HuH-7 (cell line): ENCODE data around the gene TUBA4B.
"Not testable (repeated sequence)": the region's sequence is repeated elsewhere in the genome, so short reads cannot be mapped to it uniquely, and the experiment has no call there.

Experiments
- DNase-seq: peaks from one replicate; pipeline ENCODE4 v3.0.0; 2011; ENCODE audit warnings: low spot score

The TUBA4B gene

GRCh38 chr2:219291910-219292490 is 39.0 kb downstream of the TUBA4B start:
- DNase-seq, result no peak

DNA sequence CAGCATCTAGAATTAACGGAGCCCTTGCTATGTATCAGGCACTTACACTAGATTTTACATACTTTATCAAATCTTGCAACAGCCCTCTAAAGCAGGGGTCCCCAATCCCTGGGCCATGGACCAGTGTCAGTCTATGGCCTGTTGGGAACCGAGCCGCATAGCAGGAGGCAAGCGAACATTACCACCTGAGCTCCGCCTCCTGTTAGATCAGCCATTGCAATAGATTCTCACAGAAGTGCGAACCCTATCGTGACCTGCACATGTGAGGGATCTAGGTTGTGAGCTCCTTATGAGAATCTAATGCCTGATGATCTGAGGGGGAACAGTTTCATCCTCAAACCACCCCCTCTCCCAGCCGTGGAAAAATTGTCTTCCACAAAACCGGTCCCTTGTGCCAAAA is 39.6 kb downstream of the TUBA4B start:
- DNase-seq, result no peak

DNA sequence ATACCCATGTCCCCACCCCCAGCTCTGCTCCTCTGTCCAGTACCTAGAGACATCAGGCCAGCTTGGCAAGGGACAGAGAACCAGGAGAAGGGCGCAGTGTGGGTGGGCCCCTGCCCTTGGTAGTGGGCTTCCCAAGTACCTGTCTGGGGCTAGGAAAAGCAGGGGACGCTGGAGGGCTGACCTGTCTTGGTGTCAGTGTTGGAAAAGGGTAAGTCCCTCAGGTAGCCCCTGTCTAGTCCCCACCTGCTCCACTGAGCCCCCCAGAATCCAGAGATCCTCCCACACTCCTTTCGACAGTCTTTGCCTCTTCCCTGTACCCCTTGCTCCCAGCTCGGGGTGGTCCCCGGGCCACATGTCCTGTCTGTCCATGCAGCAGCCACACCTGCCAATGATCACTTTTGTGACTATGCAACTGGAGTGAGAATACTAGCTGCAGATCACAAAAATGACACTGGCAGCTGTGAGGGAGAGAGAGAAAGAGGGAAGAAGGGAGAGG is 40.7 kb downstream of the TUBA4B start:
- DNase-seq, result no peak

GRCh38 chr2:219294356-219295351 is 41.6 kb downstream of the TUBA4B start:
- peak; percentile 97 for DNase-seq

GRCh38 chr2:219296142-219296541 is 43.1 kb downstream of the TUBA4B start:
- DNase-seq, result no peak

GRCh38 chr2:219296631-219297391 is 43.8 kb downstream of the TUBA4B start:
- no peak for DNase-seq

- DNase-seq, result no peak
These were observed 44.9 kb downstream of the TUBA4B start for GRCh38 chr2:219297766-219298456.

DNA sequence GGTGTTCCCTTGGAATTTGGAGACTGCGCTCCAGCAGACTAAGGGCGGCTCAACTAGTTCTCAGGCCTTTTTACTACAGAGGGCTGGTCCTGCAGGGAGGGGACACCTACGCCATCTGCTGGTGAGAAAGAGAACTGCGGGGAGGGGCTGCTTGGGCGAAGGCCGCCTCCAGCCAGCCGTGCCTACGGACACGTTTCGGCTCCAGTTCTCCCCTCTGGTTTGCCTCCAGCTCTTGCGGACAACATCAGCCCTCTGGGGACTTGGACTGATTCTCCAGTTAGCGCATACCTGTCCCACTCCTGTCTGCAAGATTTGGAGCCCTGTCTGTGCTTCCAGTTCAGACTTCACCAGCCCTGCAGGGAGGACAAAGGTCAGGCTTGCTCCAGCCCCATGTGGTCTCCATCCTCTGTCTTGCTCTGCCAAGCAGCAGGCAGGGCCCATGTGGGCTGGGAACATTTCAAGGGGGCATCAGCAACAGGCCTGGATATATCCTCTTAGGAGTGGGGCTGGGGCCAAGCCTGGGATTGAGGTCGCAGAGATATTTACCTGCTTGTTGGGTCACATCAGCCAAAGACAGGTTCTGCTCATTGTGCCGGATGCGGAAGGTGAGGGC is 45.8 kb downstream of the TUBA4B start:
- peak; percentile 92 for DNase-seq

GRCh38 chr2:219299372-219299760 is 46.3 kb downstream of the TUBA4B start:
- no peak for DNase-seq

DNA sequence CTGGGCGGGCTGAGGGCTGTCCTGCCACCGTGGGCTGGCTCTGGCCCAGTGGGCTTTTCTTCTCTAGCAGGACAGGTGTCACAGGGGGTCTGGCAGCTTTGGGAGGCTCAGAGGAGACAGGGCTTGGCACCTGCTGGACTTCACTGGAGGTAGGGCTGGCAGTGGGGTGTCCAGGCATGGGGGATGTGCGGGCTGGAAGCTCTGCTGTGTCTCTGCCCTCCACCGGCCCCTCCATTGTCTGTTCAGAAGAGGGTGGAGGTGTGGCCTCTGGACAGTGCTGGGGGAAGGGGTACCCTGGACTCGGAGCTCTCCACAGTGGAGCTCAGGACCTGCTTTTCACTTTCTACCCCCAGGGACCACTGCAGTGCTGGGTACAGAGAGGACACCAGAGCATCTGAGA is 47.0 kb downstream of the TUBA4B start:
- DNase-seq, result no peak

DNA sequence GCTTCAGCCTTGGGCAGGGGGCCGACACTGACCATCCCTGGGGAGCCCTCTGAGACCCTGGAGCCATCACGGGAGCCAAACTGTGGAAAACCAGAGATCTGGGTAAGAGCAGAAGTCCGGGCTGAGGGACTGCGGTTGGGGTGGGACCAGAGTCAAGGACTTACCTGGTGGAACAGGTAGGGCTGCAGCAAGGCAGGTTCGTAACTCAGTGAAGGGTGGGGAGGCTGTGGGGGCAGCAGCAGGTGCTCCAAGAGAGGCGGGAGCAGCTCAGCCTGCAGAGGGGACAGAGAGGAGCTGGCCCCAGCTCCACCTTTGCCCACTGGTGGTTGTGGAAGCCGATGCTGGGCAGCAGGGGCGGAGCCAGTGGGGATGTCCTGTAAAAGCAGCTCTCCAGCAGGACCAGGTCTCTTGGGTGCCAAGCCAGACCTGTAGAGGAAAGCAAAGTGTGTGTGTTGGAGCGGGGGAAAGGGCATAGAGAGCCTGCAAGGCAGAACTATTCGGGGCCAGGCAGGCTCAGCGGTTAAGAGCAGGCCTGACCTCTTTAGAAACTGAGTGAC is 49.4 kb downstream of the TUBA4B start:
- no peak for DNase-seq

DNA sequence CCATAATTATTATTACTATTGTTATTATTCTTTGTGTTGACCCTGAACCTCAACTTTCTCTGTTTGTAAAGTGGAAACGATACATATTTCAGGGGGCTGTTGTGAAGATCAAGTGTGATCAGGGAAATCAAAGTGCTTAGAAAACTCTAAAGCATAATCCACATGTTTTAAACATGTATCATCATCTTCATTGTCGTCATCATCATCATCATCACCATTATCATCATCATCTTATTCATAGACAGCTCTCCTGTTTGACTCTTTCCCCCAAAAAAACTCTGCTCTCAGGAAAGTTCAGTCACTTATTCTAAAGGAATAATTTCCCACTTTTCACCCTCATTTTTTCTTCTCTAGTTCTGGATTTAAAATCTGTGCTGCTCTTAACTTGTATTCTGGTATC is 51.2 kb downstream of the TUBA4B start:
- no peak for DNase-seq

DNA sequence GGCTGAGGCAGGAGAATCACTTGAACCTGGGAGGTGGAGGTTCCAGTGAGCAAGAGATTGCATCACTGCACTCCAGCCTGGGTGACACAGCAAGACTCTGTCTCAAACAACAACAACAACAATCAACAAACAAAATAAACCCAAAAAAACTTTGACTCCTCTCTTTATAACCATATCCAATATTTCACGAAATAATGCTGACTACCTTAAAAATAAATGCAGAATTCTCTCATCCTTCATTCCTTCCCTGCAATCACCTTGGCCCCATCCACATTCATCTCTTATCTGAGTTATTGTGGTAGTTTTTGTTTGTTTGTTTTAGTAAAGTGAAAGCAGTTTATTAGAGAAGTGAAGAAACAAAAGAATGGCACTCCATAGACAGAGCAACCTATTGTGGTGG is 53.0 kb downstream of the TUBA4B start:
- DNase-seq, result no peak

DNA sequence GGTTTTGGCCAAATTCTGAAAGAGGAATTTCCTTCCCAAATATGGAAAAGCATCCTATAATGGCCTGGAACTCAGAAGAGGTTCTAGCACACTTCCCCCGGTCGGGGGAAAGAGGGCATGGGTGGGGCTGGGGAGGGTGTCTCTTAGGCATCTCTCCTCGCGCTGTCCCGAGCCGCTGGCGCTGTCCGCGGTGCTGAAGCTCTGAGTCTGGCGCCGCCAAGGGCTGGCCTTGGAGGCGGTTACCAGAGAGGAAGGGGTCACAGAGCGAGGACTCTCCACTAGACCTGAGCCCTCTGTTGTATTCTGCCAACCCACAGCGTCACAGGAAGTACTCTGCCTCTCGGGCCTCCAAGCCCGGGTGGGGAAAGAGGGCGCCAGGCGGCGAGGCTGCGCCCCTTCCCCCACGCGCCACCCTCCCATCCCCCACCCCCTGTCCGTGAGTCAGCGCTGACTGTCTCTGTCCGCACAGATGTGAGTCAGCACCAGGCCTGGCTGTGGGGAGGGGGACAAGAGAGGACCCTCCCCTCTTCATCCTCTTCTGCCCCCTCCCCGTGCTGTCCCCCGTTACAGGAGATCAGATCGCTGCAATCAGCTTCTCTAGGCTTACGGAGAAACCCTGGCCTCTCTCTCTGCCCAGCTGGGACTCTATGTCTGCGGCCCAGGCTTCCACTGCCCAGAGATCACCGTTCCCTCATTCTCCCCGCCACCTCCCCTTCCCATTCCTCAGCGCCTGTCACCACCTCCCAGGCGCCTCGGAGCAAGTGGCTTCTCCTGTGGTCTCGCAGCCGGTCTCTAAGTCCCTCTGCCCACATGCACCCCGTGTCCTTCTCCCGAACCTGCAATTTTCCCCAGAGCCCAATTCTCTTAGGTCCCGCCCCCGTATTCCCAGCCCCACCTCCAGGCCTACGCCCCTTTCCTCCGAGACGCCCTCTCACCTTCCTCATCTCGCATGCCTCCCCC is 55.4 kb downstream of the TUBA4B start:
- DNase-seq, result peak; percentile 90

- DNase-seq, result no peak
These were observed 56.2 kb downstream of the TUBA4B start, which contains the start of gene PTPRN for GRCh38 chr2:219309278-219309677. TSS of gene PTPRN (minus strand) at chr2:219309401. CDS start at chr2:219309332, 69 bp downstream.

DNA sequence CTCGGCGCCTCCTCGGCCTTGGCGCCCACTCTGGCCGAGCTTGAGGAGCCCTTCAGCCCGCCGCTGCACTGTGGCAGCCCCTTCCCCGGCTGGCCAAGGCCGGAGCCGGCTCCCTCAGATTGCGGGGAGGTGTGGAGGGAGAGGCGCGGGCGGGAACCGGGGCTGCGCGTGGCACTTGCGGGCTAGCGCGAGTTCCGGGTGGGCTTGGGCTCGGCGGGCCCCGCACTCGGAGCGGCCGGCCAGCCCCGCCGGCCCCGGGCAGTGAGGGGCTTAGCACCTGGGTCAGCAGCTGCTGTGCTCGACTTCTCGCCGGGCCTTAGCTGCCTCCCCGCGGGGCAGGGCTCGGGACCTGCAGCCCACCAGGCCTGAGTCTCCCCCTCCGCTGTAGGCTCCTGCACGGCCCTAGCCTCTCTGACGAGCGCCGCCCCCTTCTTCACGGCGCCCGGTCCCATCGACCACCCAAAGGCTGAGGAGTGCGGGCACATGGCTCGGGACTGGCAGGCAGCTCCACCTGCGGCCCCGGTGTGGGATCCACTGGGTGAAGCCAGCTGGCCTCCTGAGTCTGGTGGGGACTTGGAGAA is 59.7 kb downstream of the TUBA4B start:
- DNase-seq, result not testable (repeated sequence)

- DNase-seq, result no peak
These were observed 61.9 kb downstream of the TUBA4B start for GRCh38 chr2:219314804-219315468.
